ENCODE results near the gene TEPSIN.
A peak's percentile ranks its signal among the peaks of the same experiment; 100 is the strongest.

Gene TEPSIN

GRCh38 chr17:81267390-81268067 lies 28.7 kb upstream of the TEPSIN start:
- peaks cover 9% of the 10 kb centered on the region for H3K4me1 ChIP-seq (ENCODE audit: control insufficient read depth, insufficient read depth, low read depth, low read length)
- peak; percentile 37 for DNase-seq
- H3K23ac ChIP-seq (ENCODE audit: low read length in 2 of 2), result no peak overlapping the region
- no peak overlapping the region for H4K91ac ChIP-seq (ENCODE audit: low read length)
- no peak overlapping the region for H3K4me3 ChIP-seq (ENCODE audit: insufficient read depth in 1 of 2, low read depth in 1 of 2, low read length in 2 of 2)
- H3K27me3 ChIP-seq (ENCODE audit: control insufficient read depth in 1 of 2, insufficient read depth in 1 of 2, low read length in 2 of 2), result no peaks in the 10 kb centered on the region
- H3K9ac ChIP-seq (ENCODE audit: low read length), result no peak overlapping the region
- no peak overlapping the region for H3K4ac ChIP-seq (ENCODE audit: low read depth in 1 of 2, low read length in 2 of 2)
- H2BK15ac ChIP-seq (ENCODE audit: low read depth, poor library complexity, severe bottlenecking), result no peak overlapping the region
- peaks cover 66 to 68% of the 10 kb centered on the region in 2 experiments for H3K36me3 ChIP-seq (ENCODE audit: control insufficient read depth in 1 of 2, insufficient read depth in 2 of 2, low read depth in 1 of 2, low read length in 2 of 2)
- no peak overlapping the region for H3K4me2 ChIP-seq (ENCODE audit: low read length, poor library complexity, severe bottlenecking)
- H2BK5ac ChIP-seq (ENCODE audit: low read depth, low read length, poor library complexity, severe bottlenecking), result no peak overlapping the region
- no peak overlapping the region for H3K27ac ChIP-seq (ENCODE audit: low read length, poor library complexity, severe bottlenecking)
- no peak overlapping the region for H2AFZ ChIP-seq (ENCODE audit: low read depth, low read length)
- H2BK12ac ChIP-seq (ENCODE audit: low read length in 2 of 2), result no peak overlapping the region
- H2BK120ac ChIP-seq (ENCODE audit: low read depth, low read length), result no peak overlapping the region
- H3K79me1 ChIP-seq (replicated peaks; ENCODE audit: low read length, poor library complexity, severe bottlenecking), result peaks cover 21% of the 10 kb centered on the region
- H2AK5ac ChIP-seq (ENCODE audit: low read length, severe bottlenecking), result no peak overlapping the region
- no peak overlapping the region for H3K14ac ChIP-seq (ENCODE audit: low read length in 2 of 2)
- H4K8ac ChIP-seq (ENCODE audit: low read length), result no peak overlapping the region
- WGBS, result 89% methylated on average over 6 of the region's 6 CpGs
- no peak overlapping the region for H3K18ac ChIP-seq (ENCODE audit: low read depth in 1 of 2, low read length in 2 of 2)
- H3K9me3 ChIP-seq (ENCODE audit: control insufficient read depth, low read length), result no peaks in the 10 kb centered on the region

DNA sequence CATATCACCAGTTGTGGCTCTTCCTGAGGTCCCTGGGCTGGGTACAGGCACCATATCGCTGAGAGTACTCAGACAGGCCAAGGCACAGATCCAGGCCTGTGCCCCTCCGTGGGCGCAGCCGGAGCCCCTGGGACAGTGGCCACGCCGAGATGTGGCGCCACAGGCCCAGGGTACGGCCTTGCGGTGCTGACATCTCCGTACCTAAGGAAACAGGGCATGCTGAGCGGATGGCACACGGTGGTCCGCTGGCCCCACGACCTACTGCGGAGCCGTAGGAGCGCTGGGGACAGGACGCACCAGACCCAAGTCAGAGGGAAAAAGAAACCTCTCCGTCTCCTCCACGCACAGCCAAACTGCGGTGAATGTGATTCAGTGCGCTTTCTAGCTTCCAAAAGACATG lies 26.7 kb upstream of the TEPSIN start:
- Histone ChIP-seq H4K91ac (ENCODE audit: low read length) (no peak overlapping the region), H3K4me2 (ENCODE audit: low read length, poor library complexity, severe bottlenecking) (no peak overlapping the region), H3K14ac (ENCODE audit: low read length in 2 of 2) (no peak overlapping the region), H2AK5ac (ENCODE audit: low read length, severe bottlenecking) (no peak overlapping the region), H2BK5ac (ENCODE audit: low read depth, low read length, poor library complexity, severe bottlenecking) (no peak overlapping the region), H3K4me1 (ENCODE audit: control insufficient read depth, insufficient read depth, low read depth, low read length) (peaks cover 7% of the 10 kb centered on the region), H3K27me3 (ENCODE audit: control insufficient read depth in 1 of 2, insufficient read depth in 1 of 2, low read length in 2 of 2) (no peaks in the 10 kb centered on the region), H3K4ac (ENCODE audit: low read depth in 1 of 2, low read length in 2 of 2) (no peak overlapping the region), H2AFZ (ENCODE audit: low read depth, low read length) (no peak overlapping the region), H3K4me3 (ENCODE audit: insufficient read depth in 1 of 2, low read depth in 1 of 2, low read length in 2 of 2) (no peak overlapping the region), H2BK120ac (ENCODE audit: low read depth, low read length) (no peak overlapping the region), H2BK15ac (ENCODE audit: low read depth, poor library complexity, severe bottlenecking) (no peak overlapping the region), H3K36me3 (ENCODE audit: control insufficient read depth in 1 of 2, insufficient read depth in 2 of 2, low read depth in 1 of 2, low read length in 2 of 2) (peaks cover 66 to 71% of the 10 kb centered on the region in 2 experiments), H3K9ac (ENCODE audit: low read length) (no peak overlapping the region), H4K8ac (ENCODE audit: low read length) (no peak overlapping the region), H3K79me1 (replicated peaks; ENCODE audit: low read length, poor library complexity, severe bottlenecking) (peaks cover 25% of the 10 kb centered on the region), H3K27ac (ENCODE audit: low read length, poor library complexity, severe bottlenecking) (no peak overlapping the region), H3K23ac (ENCODE audit: low read length in 2 of 2) (no peak overlapping the region), H2BK12ac (ENCODE audit: low read length in 2 of 2) (no peak overlapping the region), H3K9me3 (ENCODE audit: control insufficient read depth, low read length) (no peaks in the 10 kb centered on the region), H3K18ac (ENCODE audit: low read depth in 1 of 2, low read length in 2 of 2) (no peak overlapping the region)
- WGBS, result 99% methylated on average over 22 of the region's 22 CpGs
- DNase-seq, result no peak

GRCh38 chr17:81264640-81265039 lies 25.8 kb upstream of the TEPSIN start:
- Histone ChIP-seq H2AK5ac (ENCODE audit: low read length, severe bottlenecking) (no peak overlapping the region), H3K79me1 (replicated peaks; ENCODE audit: low read length, poor library complexity, severe bottlenecking) (peaks cover 25% of the 10 kb centered on the region), H2BK15ac (ENCODE audit: low read depth, poor library complexity, severe bottlenecking) (no peak overlapping the region), H3K4ac (ENCODE audit: low read depth in 1 of 2, low read length in 2 of 2) (no peak overlapping the region), H3K36me3 (ENCODE audit: control insufficient read depth in 1 of 2, insufficient read depth in 2 of 2, low read depth in 1 of 2, low read length in 2 of 2) (peaks cover 65 to 74% of the 10 kb centered on the region in 2 experiments), H2BK120ac (ENCODE audit: low read depth, low read length) (no peak overlapping the region), H3K4me1 (ENCODE audit: control insufficient read depth, insufficient read depth, low read depth, low read length) (no peaks in the 10 kb centered on the region), H2BK12ac (ENCODE audit: low read length in 2 of 2) (no peak overlapping the region), H3K4me2 (ENCODE audit: low read length, poor library complexity, severe bottlenecking) (no peak overlapping the region), H4K91ac (ENCODE audit: low read length) (no peak overlapping the region), H3K18ac (ENCODE audit: low read depth in 1 of 2, low read length in 2 of 2) (no peak overlapping the region), H3K14ac (ENCODE audit: low read length in 2 of 2) (no peak overlapping the region), H3K23ac (ENCODE audit: low read length in 2 of 2) (no peak overlapping the region), H2BK5ac (ENCODE audit: low read depth, low read length, poor library complexity, severe bottlenecking) (no peak overlapping the region), H3K27ac (ENCODE audit: low read length, poor library complexity, severe bottlenecking) (no peak overlapping the region), H3K9ac (ENCODE audit: low read length) (no peak overlapping the region), H3K9me3 (ENCODE audit: control insufficient read depth, low read length) (no peaks in the 10 kb centered on the region), H2AFZ (ENCODE audit: low read depth, low read length) (no peak overlapping the region), H3K4me3 (ENCODE audit: insufficient read depth in 1 of 2, low read depth in 1 of 2, low read length in 2 of 2) (no peak overlapping the region), H4K8ac (ENCODE audit: low read length) (no peak overlapping the region), H3K27me3 (ENCODE audit: control insufficient read depth in 1 of 2, insufficient read depth in 1 of 2, low read length in 2 of 2) (no peaks in the 10 kb centered on the region)
- WGBS, result 96% methylated on average over 12 of the region's 12 CpGs
- DNase-seq, result no peak

DNA sequence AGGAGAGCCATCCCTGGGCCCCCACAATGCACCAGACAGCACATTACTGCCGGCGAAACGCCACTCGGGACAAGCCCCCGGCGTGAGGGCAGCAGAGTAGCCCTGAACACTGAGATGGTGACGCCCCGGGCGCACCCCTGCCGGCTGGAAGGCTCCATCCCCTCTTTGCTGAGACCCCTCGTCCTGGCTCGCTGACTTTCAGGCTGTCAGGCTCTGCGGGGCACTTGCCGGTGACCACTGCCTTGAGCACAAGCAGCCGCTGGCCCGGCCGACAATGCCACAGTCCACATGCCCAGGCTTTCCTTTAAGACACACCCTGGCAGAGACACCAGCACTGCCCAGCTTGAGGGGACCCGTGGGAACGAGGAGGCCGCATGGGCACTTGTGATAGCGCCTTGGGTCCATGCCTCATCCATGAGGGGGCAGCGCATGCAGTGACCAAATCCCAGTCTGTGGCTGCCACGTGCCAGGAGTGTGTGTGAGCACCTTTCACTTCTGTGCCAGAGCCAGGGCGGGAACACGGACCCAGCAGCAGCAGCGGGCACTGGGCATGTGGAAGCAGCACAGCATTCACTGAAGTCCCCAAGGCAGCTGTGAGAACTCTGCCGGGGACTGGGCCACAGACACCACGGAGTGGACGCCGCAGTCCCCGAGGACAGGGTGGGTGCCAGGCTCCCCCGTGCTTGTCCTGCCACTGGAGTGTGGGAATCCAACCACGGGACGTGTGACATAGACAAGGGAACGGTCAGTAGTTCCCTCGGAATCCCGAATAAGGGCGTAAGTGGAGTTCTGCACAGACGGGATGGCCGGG lies 24.7 kb upstream of the TEPSIN start:
- Histone ChIP-seq H2BK5ac (ENCODE audit: low read depth, low read length, poor library complexity, severe bottlenecking) (no peak overlapping the region), H4K8ac (ENCODE audit: low read length) (no peak overlapping the region), H2BK12ac (ENCODE audit: low read length in 2 of 2) (no peak overlapping the region), H3K27ac (ENCODE audit: low read length, poor library complexity, severe bottlenecking) (no peak overlapping the region), H3K79me1 (replicated peaks; ENCODE audit: low read length, poor library complexity, severe bottlenecking) (peaks cover 25% of the 10 kb centered on the region), H2BK120ac (ENCODE audit: low read depth, low read length) (no peak overlapping the region), H3K23ac (ENCODE audit: low read length in 2 of 2) (no peak overlapping the region), H3K14ac (ENCODE audit: low read length in 2 of 2) (no peak overlapping the region), H2BK15ac (ENCODE audit: low read depth, poor library complexity, severe bottlenecking) (no peak overlapping the region), H3K9ac (ENCODE audit: low read length) (no peak overlapping the region), H2AK5ac (ENCODE audit: low read length, severe bottlenecking) (no peak overlapping the region), H3K4me1 (ENCODE audit: control insufficient read depth, insufficient read depth, low read depth, low read length) (no peaks in the 10 kb centered on the region), H3K4ac (ENCODE audit: low read depth in 1 of 2, low read length in 2 of 2) (no peak overlapping the region), H3K36me3 (ENCODE audit: control insufficient read depth in 1 of 2, insufficient read depth in 2 of 2, low read depth in 1 of 2, low read length in 2 of 2) (peaks cover 65 to 79% of the 10 kb centered on the region in 2 experiments), H3K27me3 (ENCODE audit: control insufficient read depth in 1 of 2, insufficient read depth in 1 of 2, low read length in 2 of 2) (no peaks in the 10 kb centered on the region), H4K91ac (ENCODE audit: low read length) (no peak overlapping the region), H3K9me3 (ENCODE audit: control insufficient read depth, low read length) (no peaks in the 10 kb centered on the region), H2AFZ (ENCODE audit: low read depth, low read length) (no peak overlapping the region), H3K18ac (ENCODE audit: low read depth in 1 of 2, low read length in 2 of 2) (no peak overlapping the region), H3K4me3 (ENCODE audit: insufficient read depth in 1 of 2, low read depth in 1 of 2, low read length in 2 of 2) (no peak overlapping the region), H3K4me2 (ENCODE audit: low read length, poor library complexity, severe bottlenecking) (no peak overlapping the region)
- 97% methylated on average over 40 of the region's 40 CpGs for whole genome bisulfite sequencing
- no peak for DNase-seq

Measured in mesenchymal stem cell (in vitro differentiated cells and primary cell).